CD4-positive, alpha-beta T cell (primary cell): ENCODE results near the gene SLC35A5. TPM values are rescaled to one million over a fixed set of nuclear protein-coding genes. Genes with fewer than 3 reads are reported as not detected.
A peak's percentile ranks its signal among the peaks of the same experiment; 100 is the strongest.

Source experiments
- ATAC-seq: fragments of 200-7000 bp; cut with Tn5 transposase; one replicate; pipeline ENCODE4 v1.10.0; 2022; ENCODE audit warnings: mild to moderate bottlenecking; ENCODE audit not compliant: poor library complexity
- CTCF ChIA-PET: fragments of 350-600 bp; sonication (Branson Sonifier 250); formaldehyde crosslinking; loops from one replicate; lab custom pipeline; 2021; ENCODE audit warnings: antibody characterized with exemption, inconsistent platforms; lab: Charles Lee
- POLR2A ChIA-PET: fragments of 350-600 bp; sonication (Branson Sonifier 250); formaldehyde crosslinking; loops from one replicate; lab custom pipeline; 2021; ENCODE audit warnings: antibody characterized with exemption, inconsistent platforms; lab: Charles Lee
- DNase-seq, 14 experiments: peaks; one replicate each; pipeline ENCODE4 v3.0.0-alpha.2; 2013 to 2020; ENCODE audit warnings: mixed read lengths in 2 of 14
- H3K27ac ChIP-seq, 2 donors: one replicate each; pipeline versions ENCODE4 v1.5.1 to v1.7.0; 2013; ENCODE audit warnings: low read length in 2 of 2, low read depth in 1 of 2, mild to moderate bottlenecking in 1 of 2
- H3K27me3 ChIP-seq, 2 experiments: 1 replicate in 1 of 2; 2 replicates in 1 of 2; pipeline versions ENCODE4 v1.6.1 to v1.7.0; 2013; ENCODE audit warnings: low read length in 2 of 2, control low read depth in 1 of 2, mild to moderate bottlenecking in 1 of 2, moderate library complexity in 1 of 2; ENCODE audit not compliant: insufficient read depth in 2 of 2, control insufficient read depth in 1 of 2
- H3K36me3 ChIP-seq: one replicate; pipeline ENCODE4 v1.6.1; 2013; ENCODE audit warnings: low read length, control low read depth; ENCODE audit not compliant: insufficient read depth
- H3K4me1 ChIP-seq: one replicate; pipeline ENCODE4 v1.6.1; 2013; ENCODE audit warnings: low read length, control low read depth; ENCODE audit not compliant: insufficient read depth
- H3K4me3 ChIP-seq: one replicate; pipeline ENCODE4 v1.5.1; 2013; ENCODE audit warnings: mild to moderate bottlenecking, low read length, moderate library complexity
- H3K9me3 ChIP-seq, 2 experiments: 1 replicate in 1 of 2; 2 replicates in 1 of 2; pipeline versions ENCODE4 v1.6.1 to v1.7.0; 2013; ENCODE audit warnings: low read length in 2 of 2, mild to moderate bottlenecking in 2 of 2, control low read depth in 1 of 2, moderate library complexity in 1 of 2; ENCODE audit not compliant: control insufficient read depth in 1 of 2, insufficient read depth in 1 of 2
- H3K27ac Mint-ChIP-seq: one replicate; pipeline ENCODE4 v1.8.0; 2020; ENCODE audit warnings: mixed read lengths
- H3K27me3 Mint-ChIP-seq: one replicate; pipeline ENCODE4 v1.8.0; 2021; ENCODE audit warnings: mixed read lengths
- H3K36me3 Mint-ChIP-seq: one replicate; pipeline ENCODE4 v1.8.0; 2021; ENCODE audit warnings: low read depth, mixed read lengths
- H3K4me1 Mint-ChIP-seq: one replicate; pipeline ENCODE4 v1.8.0; 2021; ENCODE audit warnings: low read depth, mixed read lengths
- H3K4me3 Mint-ChIP-seq: one replicate; pipeline ENCODE4 v1.8.0; 2020; ENCODE audit warnings: mild to moderate bottlenecking, mixed read lengths
- H3K9me3 Mint-ChIP-seq: one replicate; pipeline ENCODE4 v1.8.0; 2020; ENCODE audit warnings: mixed read lengths
- intact Hi-C, 2 experiments: fragments of 100-400 bp; cut with DNase I in 1 of 2; cut with micrococcal nuclease in 1 of 2; formaldehyde crosslinking; loops; one replicate each; pipeline versions ENCODE4 v1.15.1 to v1.9.0; 2023 to 2025; cut with DNase I, micrococcal nuclease
- total RNA-seq, 174 experiments: library from RNA in 2 of 174; stranded (reverse) in 2 of 174; gene quantifications; one replicate each; pipeline ENCODE4 v1.2.3 and lab custom pipeline; 2021 to 2026
- TF ChIP-seq, protein P1 (sequence below): fragments of 200-600 bp; IDR thresholded peaks from one replicate; pipeline ENCODE4 v1.8.0; 2022; ENCODE audit warnings: antibody characterized with exemption, mild to moderate bottlenecking

The SLC35A5 gene
- total RNA-seq, 2 experiments from 2014 or later = 4.6 to 7.3 TPM

DNA sequence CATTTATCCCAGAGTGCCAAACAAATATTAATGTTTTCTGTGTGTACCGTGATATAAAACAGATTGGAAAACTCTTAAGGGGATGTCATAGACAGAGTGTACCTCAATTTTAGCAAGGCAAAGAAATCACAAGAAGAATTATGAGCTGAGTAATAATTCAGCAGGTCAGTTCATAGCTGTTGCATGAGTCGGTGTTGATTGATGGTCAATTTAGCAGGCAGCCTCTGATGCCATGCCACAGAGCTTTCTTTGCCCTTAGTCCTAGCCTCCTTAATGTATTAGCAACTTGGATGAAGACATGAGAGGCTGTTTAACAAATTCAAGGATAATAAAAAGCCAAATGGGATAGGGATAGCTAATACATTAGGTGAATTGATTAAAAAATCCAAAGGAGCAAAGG is 6.8 kb downstream of the SLC35A5 start:
- DNase-seq = no peak
- Histone ChIP-seq H3K27ac (no peak overlapping the region), H3K4me1 (no peaks in the 10 kb centered on the region), H3K36me3 (peaks cover 50% of the 10 kb centered on the region), H3K27me3 (no peaks in the 10 kb centered on the region), H3K4me3 (no peak overlapping the region), H3K9me3 (no peaks in the 10 kb centered on the region)
- Mint-ChIP-seq H3K27ac (no peak overlapping the region), H3K4me3 (no peak overlapping the region), H3K9me3 (no peaks in the 10 kb centered on the region), H3K4me1 (peaks cover 36% of the 10 kb centered on the region), H3K27me3 (no peaks in the 10 kb centered on the region), H3K36me3 (peaks cover 79% of the 10 kb centered on the region)
- intact Hi-C loops = loop anchor here (5.0 to 10.0 kb wide), 3 partner anchors 406 to 1134 kb away; partner anchors contain the start of genes CD200R1 (in 1 of the 2) and SPICE1 (in 1 of the 2)
- TF ChIP-seq, protein P1, sequence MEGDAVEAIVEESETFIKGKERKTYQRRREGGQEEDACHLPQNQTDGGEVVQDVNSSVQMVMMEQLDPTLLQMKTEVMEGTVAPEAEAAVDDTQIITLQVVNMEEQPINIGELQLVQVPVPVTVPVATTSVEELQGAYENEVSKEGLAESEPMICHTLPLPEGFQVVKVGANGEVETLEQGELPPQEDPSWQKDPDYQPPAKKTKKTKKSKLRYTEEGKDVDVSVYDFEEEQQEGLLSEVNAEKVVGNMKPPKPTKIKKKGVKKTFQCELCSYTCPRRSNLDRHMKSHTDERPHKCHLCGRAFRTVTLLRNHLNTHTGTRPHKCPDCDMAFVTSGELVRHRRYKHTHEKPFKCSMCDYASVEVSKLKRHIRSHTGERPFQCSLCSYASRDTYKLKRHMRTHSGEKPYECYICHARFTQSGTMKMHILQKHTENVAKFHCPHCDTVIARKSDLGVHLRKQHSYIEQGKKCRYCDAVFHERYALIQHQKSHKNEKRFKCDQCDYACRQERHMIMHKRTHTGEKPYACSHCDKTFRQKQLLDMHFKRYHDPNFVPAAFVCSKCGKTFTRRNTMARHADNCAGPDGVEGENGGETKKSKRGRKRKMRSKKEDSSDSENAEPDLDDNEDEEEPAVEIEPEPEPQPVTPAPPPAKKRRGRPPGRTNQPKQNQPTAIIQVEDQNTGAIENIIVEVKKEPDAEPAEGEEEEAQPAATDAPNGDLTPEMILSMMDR = no peak
- ChIA-PET POLR2A (no interaction called here), CTCF (interaction anchor here (0.8 kb wide), 1 partner anchor 10 kb away, joined by 3 read pairs; no protein-coding TSS in a partner anchor)
- ATAC-seq = no peak

DNA sequence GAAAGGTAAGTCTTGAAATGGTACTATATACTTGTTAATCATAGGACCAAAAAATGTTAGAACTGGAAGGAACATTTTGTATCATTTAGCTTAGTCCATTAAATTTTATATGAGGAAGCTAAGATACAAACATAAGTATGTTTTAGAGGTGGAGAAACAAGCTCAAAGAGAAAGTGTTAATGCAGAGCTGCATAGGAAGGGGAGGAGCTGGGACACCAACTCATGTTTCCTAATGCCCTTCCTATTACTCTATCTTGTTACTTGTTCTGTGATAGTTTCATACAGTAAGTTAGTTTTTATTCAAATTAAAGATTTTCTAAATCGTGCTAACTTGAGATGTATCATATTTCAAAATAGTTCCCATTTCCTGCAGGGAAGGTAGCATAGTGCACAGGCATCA is 7.4 kb downstream of the SLC35A5 start:
- no peak overlapping the region for H3K27ac Mint-ChIP-seq
- no peak overlapping the region for H3K4me3 Mint-ChIP-seq
- Histone ChIP-seq H3K27me3 (no peaks in the 10 kb centered on the region), H3K4me1 (no peaks in the 10 kb centered on the region), H3K9me3 (no peaks in the 10 kb centered on the region), H3K27ac (no peak overlapping the region), H3K4me3 (no peak overlapping the region), H3K36me3 (peaks cover 56% of the 10 kb centered on the region)
- no peaks in the 10 kb centered on the region for H3K9me3 Mint-ChIP-seq
- ATAC-seq (no peak), DNase-seq (no peak)
- intact Hi-C loops = loop anchor here (5.0 to 10.0 kb wide), 3 partner anchors 406 to 1133 kb away; partner anchors contain the start of genes CD200R1 (in 1 of the 2) and SPICE1 (in 1 of the 2)
- ChIA-PET CTCF (interaction anchor here (0.8 kb wide), 1 partner anchor 9 kb away, joined by 3 read pairs; no protein-coding TSS in a partner anchor), POLR2A (no interaction called here)
- TF ChIP-seq, protein P1 = no peak
- H3K36me3 Mint-ChIP-seq = peaks cover 81% of the 10 kb centered on the region
- peaks cover 29% of the 10 kb centered on the region for H3K4me1 Mint-ChIP-seq
- no peaks in the 10 kb centered on the region for H3K27me3 Mint-ChIP-seq

DNA sequence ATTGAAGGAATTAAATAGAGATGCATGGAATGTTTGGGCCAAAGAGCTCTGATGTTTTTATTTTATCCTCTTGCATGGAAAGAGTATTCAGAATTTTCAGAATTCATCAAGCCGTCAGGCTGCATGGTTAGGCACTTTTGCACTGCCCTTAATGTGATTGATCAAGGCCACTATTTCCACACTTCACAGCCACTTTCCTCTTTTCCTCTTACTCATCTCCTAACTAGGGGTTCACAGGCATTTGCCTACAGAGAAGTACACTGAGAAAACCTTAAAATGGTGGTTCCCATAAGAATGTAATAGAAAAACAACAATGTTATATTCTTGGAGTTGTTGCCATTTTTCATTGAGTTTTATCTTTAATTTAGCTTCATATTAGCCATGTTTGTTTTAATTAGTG is 10.9 kb downstream of the SLC35A5 start:
- Histone ChIP-seq H3K27ac (no peak overlapping the region), H3K4me1 (no peaks in the 10 kb centered on the region), H3K4me3 (no peak overlapping the region), H3K9me3 (no peaks in the 10 kb centered on the region), H3K27me3 (no peaks in the 10 kb centered on the region), H3K36me3 (peaks cover 58% of the 10 kb centered on the region)
- Mint-ChIP-seq H3K36me3 (peaks cover 70% of the 10 kb centered on the region), H3K27me3 (no peaks in the 10 kb centered on the region), H3K27ac (no peak overlapping the region), H3K4me1 (peaks cover 14% of the 10 kb centered on the region), H3K4me3 (no peak overlapping the region), H3K9me3 (no peaks in the 10 kb centered on the region)
- CTCF ChIA-PET = interaction anchor here (1.0 kb wide), 1 partner anchor 9 kb away, joined by 4 read pairs; no protein-coding TSS in a partner anchor
- TF ChIP-seq, protein P1 = no peak
- intact Hi-C loops = no loop called here
- DNase-seq (peak in 2 of 14 experiments; percentile 10 to 20), ATAC-seq (no peak)
- POLR2A ChIA-PET = interaction anchor here (1.9 kb wide), 1 partner anchor 11 kb away, joined by 6 read pairs; the partner anchor contains the start of genes ATG3 and SLC35A5
